HepG2 (cell line): ENCODE results near the gene ACAD8. TPM values are rescaled to one million over a fixed set of nuclear protein-coding genes. Genes with fewer than 3 reads are reported as not detected.

Source experiments
- ATAC-seq: fragments of 200-7000 bp; cut with Tn5 transposase; 3 replicates; pipeline ENCODE4 v1.9.1; 2020; ENCODE audit warnings: mild to moderate bottlenecking, moderate library complexity
- BruUV-seq: library from RNA; stranded (reverse); fragments of 400-500 nt; replicated peaks from 2 replicates; lab custom pipeline; 2021; lab: Mats Ljungman, UMichigan
- CTCF ChIA-PET: fragments of 300-600 bp; formaldehyde crosslinking; extraction: SDS; loops from one replicate; lab custom pipeline; 2021; ENCODE audit warnings: low total read pairs, inconsistent platforms, low intra/inter-chr PET ratio; lab: Yijun Ruan, JAX
- POLR2A ChIA-PET: fragments of 350-600 bp; sonication (Branson Sonifier 250); formaldehyde crosslinking; loops from one replicate; lab custom pipeline; 2020; ENCODE audit warnings: antibody characterized with exemption, inconsistent platforms; lab: Yijun Ruan, JAX
- DNase-seq: peaks from one replicate; pipeline ENCODE4 v3.0.0-alpha.2; 2015; ENCODE audit warnings: low spot score
- FAIRE-seq: peaks from 3 replicates; lab custom pipeline; 2011; peaks lifted over from hg19 to GRCh38; lab: Jason Lieb, UNC
- H2AFZ ChIP-seq: one replicate; pipeline ENCODE4 v1.6.1; 2011; ENCODE audit warnings: low read length, inconsistent platforms
- H3K27ac ChIP-seq: fragments of 300-600 bp; 3 replicates; pipeline ENCODE4 v1.8.0; 2011; ENCODE audit warnings: mixed run types, mild to moderate bottlenecking, mixed read lengths, low read length, inconsistent platforms; ENCODE audit not compliant: insufficient read depth; ENCODE audit errors: extremely low read length
- H3K27me3 ChIP-seq, 2 experiments: fragments of 200-600 bp in 1 of 2; 2 replicates in 1 of 2; 3 replicates in 1 of 2; pipeline versions ENCODE4 v1.6.0 to v1.8.0; 2011; ENCODE audit warnings: low read length in 2 of 2, mild to moderate bottlenecking in 2 of 2, moderate library complexity in 2 of 2, inconsistent platforms in 1 of 2; ENCODE audit not compliant: insufficient read depth in 2 of 2, control insufficient read depth in 1 of 2
- H3K36me3 ChIP-seq, 2 experiments: fragments of 200-600 bp in 1 of 2; replicated peaks in 1 of 2; 2 replicates in 1 of 2; 3 replicates in 1 of 2; pipeline versions ENCODE4 v1.5.1 to v1.8.0; 2011; ENCODE audit warnings: low read length in 2 of 2, inconsistent platforms in 1 of 2; ENCODE audit not compliant: insufficient read depth in 2 of 2, control insufficient read depth in 1 of 2
- H3K4me1 ChIP-seq: 2 replicates; pipeline ENCODE4 v1.5.1; 2012; ENCODE audit warnings: low read length, inconsistent platforms; ENCODE audit not compliant: insufficient read depth
- H3K4me2 ChIP-seq: 2 replicates; pipeline ENCODE4 v1.6.0; 2011; ENCODE audit warnings: low read depth, low read length, inconsistent platforms
- H3K4me3 ChIP-seq, 3 experiments: fragments of 200-600 bp in 1 of 3; sonication (generic), shearing (Covaris generic) in 1 of 3; replicated peaks in 1 of 3; 2 replicates each; pipeline ENCODE4 v1.5.1; 2011 to 2016; ENCODE audit warnings: low read length in 3 of 3, inconsistent platforms in 2 of 3, low read depth in 2 of 3, mild to moderate bottlenecking in 2 of 3, control low read depth in 1 of 3, mixed read lengths in 1 of 3; ENCODE audit not compliant: insufficient read depth in 1 of 3
- H3K79me2 ChIP-seq: one replicate; pipeline ENCODE4 v1.6.1; 2011; ENCODE audit warnings: low read length, inconsistent platforms; ENCODE audit not compliant: insufficient read depth
- H3K9ac ChIP-seq: 2 replicates; pipeline ENCODE4 v1.6.0; 2011; ENCODE audit warnings: mild to moderate bottlenecking, low read depth, low read length, inconsistent platforms; ENCODE audit not compliant: insufficient read depth
- H3K9me3 ChIP-seq: 2 replicates; pipeline ENCODE4 v1.5.1; 2012; ENCODE audit warnings: mild to moderate bottlenecking, low read length
- H4K20me1 ChIP-seq: 2 replicates; pipeline ENCODE4 v1.6.0; 2011; ENCODE audit warnings: inconsistent platforms, mild to moderate bottlenecking, low read length, moderate library complexity; ENCODE audit not compliant: insufficient read depth
- ATF7 ChIP-seq, 2 experiments: fragments of 450-650 bp in 1 of 2; sonication (generic) in 1 of 2; formaldehyde crosslinking in 1 of 2; IDR thresholded peaks; 2 replicates each; pipeline versions ENCODE4 v1.4.0 to v1.6.1; 2016 to 2020; ENCODE audit warnings: antibody characterized with exemption in 1 of 2, mild to moderate bottlenecking in 1 of 2, missing genetic modification reagents in 1 of 2
- CBX2 ChIP-seq, 2 experiments: fragments of 200-600 bp in 1 of 2; sonication (generic); formaldehyde crosslinking in 1 of 2; IDR thresholded peaks; 2 replicates each; pipeline versions ENCODE4 v1.7.0 to v1.8.1; 2018 to 2022; ENCODE audit warnings: low read depth in 2 of 2, low read length in 1 of 2, mild to moderate bottlenecking in 1 of 2, missing genetic modification reagents in 1 of 2
- CENPT ChIP-seq: sonication (generic); formaldehyde crosslinking; IDR thresholded peaks from 2 replicates; pipeline ENCODE4 v1.8.0; 2022; ENCODE audit warnings: low read depth, mild to moderate bottlenecking, moderate library complexity, missing genetic modification reagents
- ERF ChIP-seq: IDR thresholded peaks from 2 replicates; pipeline ENCODE4 v1.6.1; 2018; ENCODE audit warnings: missing biosample characterization, missing genetic modification reagents
- KMT2A ChIP-seq: sonication (generic); formaldehyde crosslinking; IDR thresholded peaks from 2 replicates; pipeline ENCODE4 v1.4.0; 2020; ENCODE audit warnings: missing genetic modification reagents
- MAFF ChIP-seq: IDR thresholded peaks from 2 replicates; pipeline ENCODE4 v1.6.1; 2011; ENCODE audit warnings: low read depth, low read length, improper control_type of control experiment
- NFE2 ChIP-seq: sonication (generic); formaldehyde crosslinking; IDR thresholded peaks from 2 replicates; pipeline ENCODE4 v1.4.0; 2020; ENCODE audit warnings: missing genetic modification reagents
- NPAS2 ChIP-seq: sonication (generic); formaldehyde crosslinking; IDR thresholded peaks from 2 replicates; pipeline ENCODE4 v1.8.0; 2022; ENCODE audit warnings: mild to moderate bottlenecking, missing genetic modification reagents, borderline replicate concordance
- PBX3 ChIP-seq: sonication (generic); formaldehyde crosslinking; IDR thresholded peaks from 2 replicates; pipeline ENCODE4 v1.8.1; 2023; ENCODE audit warnings: missing genetic modification reagents, inconsistent platforms, borderline replicate concordance
- PRMT3 ChIP-seq: sonication (generic); formaldehyde crosslinking; IDR thresholded peaks from 2 replicates; pipeline ENCODE4 v1.8.1; 2022; ENCODE audit warnings: low read depth, mild to moderate bottlenecking, moderate library complexity, missing genetic modification reagents, borderline replicate concordance
- ZFX ChIP-seq: sonication (generic); formaldehyde crosslinking; IDR thresholded peaks from 2 replicates; pipeline ENCODE4 v1.4.0; 2020; ENCODE audit warnings: mild to moderate bottlenecking, low read depth, missing genetic modification reagents, moderate library complexity
- ZFYVE20 ChIP-seq: sonication (generic); formaldehyde crosslinking; IDR thresholded peaks from 2 replicates; pipeline ENCODE4 v1.8.0; 2023; ENCODE audit warnings: low read depth, mild to moderate bottlenecking, moderate library complexity, missing genetic modification reagents, borderline replicate concordance
- ZNF142 ChIP-seq: sonication (generic); formaldehyde crosslinking; IDR thresholded peaks from 2 replicates; pipeline ENCODE4 v1.4.0; 2020; ENCODE audit warnings: missing genetic modification reagents
- ZNF260 ChIP-seq: sonication (generic); formaldehyde crosslinking; IDR thresholded peaks from 2 replicates; pipeline ENCODE4 v1.4.0; 2020; ENCODE audit warnings: missing genetic modification reagents, low read depth, mild to moderate bottlenecking, borderline replicate concordance
- ZNF3 ChIP-seq: IDR thresholded peaks from 2 replicates; pipeline ENCODE4 v1.7.0; 2017; ENCODE audit warnings: inconsistent platforms
- ZNF678 ChIP-seq: sonication (generic); formaldehyde crosslinking; IDR thresholded peaks from 2 replicates; pipeline ENCODE4 v1.4.0; 2020; ENCODE audit warnings: mild to moderate bottlenecking, missing genetic modification reagents
- WGBS: methylation state at CpG from one replicate; pipeline ENCODE4 v1.1.6; 2017; ENCODE audit warnings: low lambda C conversion rate; 5-methylcytosine and 5-hydroxymethylcytosine counted together
- in situ Hi-C: cut with HindIII; loops from 2 replicates; pipeline ENCODE4 v1.10.0; 2017; ENCODE audit warnings: low pct_unique_long_range_greater_than_20kb; ENCODE audit not compliant: extremely low pct_ligation_motif_present
- intact Hi-C: fragments of 100-400 bp; cut with micrococcal nuclease; formaldehyde crosslinking; loops from one replicate; pipeline ENCODE4 v1.10.0; 2022; ENCODE audit not compliant: unreplicated experiment
- polyA plus RNA-seq, 8 experiments: library from polyadenylated mRNA; depleted of rRNA in 3 of 8; stranded (reverse) in 7 of 8; unstranded in 1 of 8; fragments of >200 nt; fragmentation: Illumina TruSeq in 4 of 8; extraction: Trizol in 4 of 8; gene quantifications; 2 replicates each; pipeline versions ENCODE4 v1.2.1 to v1.2.3, GENCODE V29; 2011 to 2016; ENCODE audit warnings: low read depth in 4 of 8, missing spikeins in 1 of 8, mixed read lengths in 1 of 8; ENCODE audit not compliant: insufficient read depth in 1 of 8
- total RNA-seq, 5 experiments: library from RNA; depleted of rRNA; stranded (reverse); fragments of >200 nt; fragmentation: Illumina TruSeq; extraction: Trizol; gene quantifications; 2 replicates each; pipeline ENCODE4 v1.2.3, GENCODE V29; 2016; ENCODE audit warnings: low read depth in 1 of 5

The ACAD8 gene
- total and polyA plus RNA-seq, 2 of the 13 experiments (the other 11 are each of a cell fraction or from before 2014, with no cell fraction given) = 13.5 to 20.3 TPM

- Histone ChIP-seq H3K4me2 (no peak overlapping the region), H3K4me3 (no peak overlapping the region), H4K20me1 (peaks cover 7% of the 10 kb centered on the region), H3K27ac (no peak overlapping the region), H2AFZ (no peak overlapping the region), H3K36me3 (peaks cover 4 to 5% of the 10 kb centered on the region in 2 experiments; a peak in 3 of 5 replicates), H3K79me2 (no peaks in the 10 kb centered on the region), H3K4me1 (peaks cover 19% of the 10 kb centered on the region), H3K9ac (no peak overlapping the region), H3K9me3 (no peaks in the 10 kb centered on the region), H3K27me3 (no peaks in the 10 kb centered on the region)
- DNase-seq = no peak
- no peak for ATAC-seq
- intact Hi-C loops = no loop called here
- in situ Hi-C loops = no loop called here
- no TSS peak for BruUV-seq
- WGBS = 94% methylated on average over 11 of the region's 11 CpGs
- no peak for FAIRE-seq
- POLR2A ChIA-PET = no interaction called here
- TF ChIP-seq ATF7 (IDR thresholded peaks at IDR 0.05) (no peak), ATF7 (CRISPR knock-in tag; IDR thresholded peaks at IDR 0.05) (no peak), KMT2A (CRISPR knock-in tag) (no peak), ZFYVE20 (CRISPR knock-in tag) (no peak), ERF (CRISPR knock-in tag) (no peak), ZNF3 (no peak), MAFF (no peak), ZNF142 (no peak), NPAS2 (CRISPR knock-in tag) (no peak), CBX2 (IDR thresholded peaks at IDR 0.05; ENCODE audit: low read depth, low read length) (no peak), CBX2 (CRISPR knock-in tag; IDR thresholded peaks at IDR 0.05; ENCODE audit: low read depth) (no peak), ZNF678 (CRISPR knock-in tag) (no peak), NFE2 (no peak), PRMT3 (no peak), CENPT (CRISPR knock-in tag) (no peak), ZNF260 (CRISPR knock-in tag) (no peak), PBX3 (CRISPR knock-in tag) (no peak), ZFX (no peak)
- CTCF ChIA-PET = no interaction called here
Measured at GRCh38 chr11:134237557-134237922, 15.8 kb upstream of the ACAD8 start.
